K562 (cell line): ENCODE measurements around the gene SPATS2. TPM values are rescaled to one million over a fixed set of nuclear protein-coding genes. Genes with fewer than 3 reads are reported as not detected.

ENCODE experiments used
- ATAC-seq: fragments of 200-7000 bp; cut with Tn5 transposase; 3 replicates; pipeline ENCODE4 v1.9.1; 2020; ENCODE audit warnings: moderate library complexity
- BruUV-seq: library from RNA; stranded (reverse); fragments of 400-500 nt; replicated peaks from 2 replicates; lab custom pipeline; 2021; lab: Mats Ljungman, UMichigan
- CTCF ChIA-PET: fragments of 300-600 bp; formaldehyde crosslinking; extraction: SDS; loops from one replicate; lab custom pipeline; 2021; ENCODE audit warnings: low intra/inter-chr PET ratio; lab: Yijun Ruan, JAX
- POLR2A ChIA-PET: fragments of 300-600, 350-650 bp; sonication (Branson Sonifier 250); formaldehyde crosslinking; extraction: SDS; loops from one replicate; lab custom pipeline; 2021; ENCODE audit warnings: antibody characterized with exemption, inconsistent platforms; lab: Yijun Ruan, JAX
- DNase-seq, 4 experiments: peaks; one replicate each; pipeline versions ENCODE4 v3.0.0 to v3.0.0-alpha.2; 2011 to 2018; ENCODE audit warnings: low spot score in 3 of 4, mixed read lengths in 3 of 4; ENCODE audit errors: extremely low read depth in 1 of 4
- FAIRE-seq: peaks from 2 replicates; lab custom pipeline; 2011; peaks lifted over from hg19 to GRCh38; lab: Jason Lieb, UNC
- H2AFZ ChIP-seq: 2 replicates; pipeline ENCODE4 v1.6.0; 2011; ENCODE audit warnings: low read depth, low read length, control low read depth, inconsistent platforms
- H3K27ac ChIP-seq: fragments of 200-600 bp; 3 replicates; pipeline ENCODE4 v1.8.0; 2011; ENCODE audit warnings: low read depth, mild to moderate bottlenecking, control low read depth, inconsistent platforms, low read length, moderate library complexity, mixed read lengths; ENCODE audit errors: extremely low read depth
- H3K27me3 ChIP-seq, 2 experiments: fragments of 300-600 bp in 1 of 2; 2 replicates in 1 of 2; 3 replicates in 1 of 2; pipeline versions ENCODE4 v1.6.0 to v1.8.0; 2011; ENCODE audit warnings: inconsistent platforms in 2 of 2, low read length in 2 of 2, mild to moderate bottlenecking in 1 of 2, mixed read lengths in 1 of 2, moderate library complexity in 1 of 2; ENCODE audit not compliant: control insufficient read depth in 2 of 2, insufficient read depth in 2 of 2
- H3K36me3 ChIP-seq: fragments of 300-600 bp; 3 replicates; pipeline ENCODE4 v1.8.0; 2011; ENCODE audit warnings: mild to moderate bottlenecking, low read length, inconsistent platforms; ENCODE audit not compliant: control insufficient read depth, insufficient read depth
- H3K4me1 ChIP-seq, 2 experiments: fragments of 200-600 bp in 1 of 2; replicated peaks in 1 of 2; 2 replicates in 1 of 2; 3 replicates in 1 of 2; pipeline versions ENCODE4 v1.5.1 to v1.8.0; 2011; ENCODE audit warnings: inconsistent platforms in 2 of 2, low read length in 2 of 2, mild to moderate bottlenecking in 1 of 2, mixed read lengths in 1 of 2, moderate library complexity in 1 of 2; ENCODE audit not compliant: control insufficient read depth in 2 of 2, insufficient read depth in 2 of 2
- H3K4me2 ChIP-seq: 2 replicates; pipeline ENCODE4 v1.6.1; 2011; ENCODE audit warnings: low read length, control low read depth, inconsistent platforms, mixed read lengths; ENCODE audit not compliant: insufficient read depth
- H3K4me3 ChIP-seq: fragments of 200-600 bp; sonication (generic), shearing (Covaris generic); 2 replicates; pipeline ENCODE4 v1.5.1; 2016; ENCODE audit warnings: control low read depth, inconsistent platforms
- H3K79me2 ChIP-seq: fragments of 200-600 bp; 3 replicates; pipeline ENCODE4 v1.8.0; 2011; ENCODE audit warnings: low read length, inconsistent platforms; ENCODE audit not compliant: control insufficient read depth, insufficient read depth
- H3K9ac ChIP-seq, 2 experiments: 2 replicates each; pipeline versions ENCODE4 v1.6.0 to v1.6.1; 2011; ENCODE audit warnings: low read depth in 2 of 2, low read length in 2 of 2, control low read depth in 1 of 2, inconsistent platforms in 1 of 2, mild to moderate bottlenecking in 1 of 2, mixed read lengths in 1 of 2; ENCODE audit not compliant: insufficient read depth in 1 of 2
- H3K9me1 ChIP-seq: one replicate; pipeline ENCODE4 v1.6.0; 2011; ENCODE audit warnings: inconsistent platforms, mild to moderate bottlenecking, low read length, moderate library complexity; ENCODE audit not compliant: control insufficient read depth, insufficient read depth
- H3K9me3 ChIP-seq: replicated peaks from 2 replicates; pipeline ENCODE4 v1.5.1; 2011; ENCODE audit warnings: low read depth, low read length, inconsistent platforms; ENCODE audit not compliant: control insufficient read depth, insufficient read depth
- H4K20me1 ChIP-seq: replicated peaks from 2 replicates; pipeline ENCODE4 v1.6.1; 2011; ENCODE audit warnings: low read length, inconsistent platforms, mixed read lengths; ENCODE audit not compliant: control insufficient read depth, insufficient read depth
- ARID2 ChIP-seq: fragments of 450-650 bp; IDR thresholded peaks from 2 replicates; pipeline ENCODE4 v1.6.1; 2017; ENCODE audit warnings: antibody characterized with exemption, mild to moderate bottlenecking
- CBX3 ChIP-seq, 2 experiments: IDR thresholded peaks; 1 replicate in 1 of 2; 2 replicates in 1 of 2; pipeline ENCODE4 v1.6.1; 2012; ENCODE audit warnings: inconsistent platforms in 2 of 2, low read length in 2 of 2, borderline replicate concordance in 1 of 2, control low read depth in 1 of 2
- CC2D1A ChIP-seq: fragments of 450-650 bp; IDR thresholded peaks from 2 replicates; pipeline ENCODE4 v1.6.1; 2017; ENCODE audit warnings: mild to moderate bottlenecking
- DACH1 ChIP-seq: fragments of 450-650 bp; IDR thresholded peaks from 2 replicates; pipeline ENCODE4 v1.6.1; 2018; ENCODE audit not compliant: partially characterized antibody
- MTA1 ChIP-seq: fragments of 450-650 bp; IDR thresholded peaks from 2 replicates; pipeline ENCODE4 v1.6.1; 2017; ENCODE audit warnings: borderline replicate concordance
- RAD21 ChIP-seq, 2 experiments: fragments of 250-450 bp in 1 of 2; fragments of 450-650 bp in 1 of 2; sonication (Bioruptor Pico) in 1 of 2; formaldehyde crosslinking in 1 of 2; IDR thresholded peaks in 1 of 2; conservative IDR thresholded peaks in 1 of 2; 2 replicates each; pipeline versions ENCODE4 v1.4.0 to v1.8.0; 2020 to 2022; ENCODE audit warnings: mild to moderate bottlenecking in 2 of 2, moderate library complexity in 1 of 2
- SNIP1 ChIP-seq: fragments of 450-650 bp; IDR thresholded peaks from 2 replicates; pipeline ENCODE4 v1.7.1; 2017; ENCODE audit warnings: low read depth, mild to moderate bottlenecking
- STAG1 ChIP-seq: sonication (generic); formaldehyde crosslinking; IDR thresholded peaks from 2 replicates; pipeline ENCODE4 v1.5.0; 2020; ENCODE audit warnings: missing genetic modification reagents, borderline replicate concordance
- TEAD4 ChIP-seq, 2 experiments: sonication (generic) in 1 of 2; formaldehyde crosslinking in 1 of 2; IDR thresholded peaks; 2 replicates each; pipeline versions ENCODE4 v1.6.1 to v1.8.0; 2012 to 2022; ENCODE audit warnings: borderline replicate concordance in 1 of 2, inconsistent platforms in 1 of 2, low read length in 1 of 2, mild to moderate bottlenecking in 1 of 2, missing genetic modification reagents in 1 of 2
- ZNF384 ChIP-seq: IDR thresholded peaks from 2 replicates; pipeline ENCODE4 v1.6.1; 2012; ENCODE audit warnings: low read depth, low read length, improper control_type of control experiment
- WGBS: fragments of 100-300 bp; shearing (Covaris generic); methylation state at CpG from one replicate; pipeline ENCODE4 v1.1.6; 2016; ENCODE audit warnings: low coverage, mixed read lengths; ENCODE audit not compliant: insufficient coverage; ENCODE audit errors: missing lambda C conversion rate; 5-methylcytosine and 5-hydroxymethylcytosine counted together
- in situ Hi-C: fragments of 300-500 bp; cut with MboI; formaldehyde crosslinking; loops from 4 replicates; pipeline ENCODE4 v1.15.0; 2018; ENCODE audit warnings: inconsistent platforms, mixed read lengths
- intact Hi-C: fragments of 100-400 bp; cut with micrococcal nuclease; formaldehyde crosslinking; loops from 2 replicates; pipeline ENCODE4 v1.14.2; 2022
- polyA plus RNA-seq, 8 experiments: library from polyadenylated mRNA; depleted of rRNA in 4 of 8; stranded (reverse) in 5 of 8; unstranded in 3 of 8; fragments of >200 nt; fragmentation: Nextera tagmentation in 2 of 8; fragmentation: Illumina TruSeq in 1 of 8; extraction: Ambion mirVana in 2 of 8; extraction: Trizol in 1 of 8; gene quantifications; 2 replicates each; pipeline versions ENCODE4 v1.2.1 to v1.2.3, GENCODE V29; 2011 to 2014; ENCODE audit warnings: inconsistent platforms in 1 of 8, missing spikeins in 1 of 8
- total RNA-seq, 7 experiments: library from RNA; depleted of rRNA in 6 of 7; stranded (reverse); fragments of >200 nt in 6 of 7; fragmentation: Illumina TruSeq in 2 of 7; extraction: Trizol in 2 of 7; gene quantifications; 2 replicates each; pipeline versions ENCODE4 v1.2.1 to v1.2.3, GENCODE V29; 2011 to 2021; ENCODE audit warnings: low replicate concordance in 1 of 7
- TF ChIP-seq, protein P1 (sequence below), 2 experiments: fragments of 450-650 bp; formaldehyde crosslinking in 1 of 2; IDR thresholded peaks; 2 replicates each; pipeline versions ENCODE4 v1.4.0 to v1.6.1; 2014 to 2020; ENCODE audit warnings: mild to moderate bottlenecking in 2 of 2, borderline replicate concordance in 1 of 2, low read depth in 1 of 2

SPATS2 gene
- total and polyA plus RNA-seq, 9 of the 15 experiments (the other 6 are each of a cell fraction or from before 2014, with no cell fraction given): 5.4 to 48.2 (median 17.5) TPM

DNA sequence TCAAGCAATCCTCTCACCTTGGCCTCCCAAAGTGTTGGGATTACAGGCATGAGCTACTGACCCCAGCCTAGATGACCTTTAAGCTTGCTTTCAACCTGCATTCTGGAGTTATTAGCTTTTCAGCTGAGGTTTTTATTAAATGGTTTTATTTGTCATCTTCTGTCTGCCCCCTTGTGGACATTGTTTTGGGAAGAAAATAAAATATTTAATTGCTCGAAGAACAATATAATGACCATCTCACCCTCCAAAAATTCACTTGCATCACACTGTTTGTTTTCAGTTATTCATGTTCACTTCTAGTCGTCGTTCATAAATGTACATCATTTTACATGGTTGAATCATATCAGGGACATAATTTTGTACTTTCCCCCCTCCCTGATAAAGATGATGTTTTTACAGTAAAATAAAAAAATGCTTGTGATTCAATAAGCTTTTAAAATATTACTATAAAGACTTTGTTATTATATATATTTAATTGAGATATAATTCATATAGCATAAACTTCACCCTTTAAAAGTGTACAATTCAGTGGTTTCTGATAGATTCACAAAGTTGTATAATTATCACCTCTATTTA is 10.1 kb upstream of the SPATS2 start (continued):
- no peak for TF ChIP-seq MTA1

- CTCF ChIA-PET: interaction anchor here (0.6 to 8.6 kb wide), 6 partner anchors 27 to 222 kb away, joined by 3 to 185 read pairs (median 12); no protein-coding TSS in a partner anchor
- intact Hi-C loops: loop anchor here (1.0 to 10.0 kb wide), 4 partner anchors 156 to 346 kb away; partner anchors contain the start of genes FMNL3 and PRPF40B
- Histone ChIP-seq H3K27me3 (no peaks in the 10 kb centered on the region), H4K20me1 (no peaks in the 10 kb centered on the region), H3K9me1 (no peaks in the 10 kb centered on the region), H2AFZ (peak overlapping the region; percentile 48), H3K9me3 (no peaks in the 10 kb centered on the region), H3K79me2 (no peaks in the 10 kb centered on the region), H3K4me1 (no peaks in the 10 kb centered on the region), H3K9ac (no peak overlapping the region), H3K4me2 (no peak overlapping the region), H3K36me3 (no peaks in the 10 kb centered on the region), H3K27ac (no peak overlapping the region), H3K4me3 (no peak overlapping the region)
- no TSS peak for BruUV-seq
- ATAC-seq (peak; percentile 96), FAIRE-seq (peak; percentile 76), DNase-seq (peak; percentile 69 to 86 (median 72))
- in situ Hi-C loops: no loop called here
- WGBS: 5% methylated on average over 7 of the region's 7 CpGs
- POLR2A ChIA-PET: interaction anchor here (0.6 to 2.7 kb wide), 13 partner anchors 8 to 1204 kb away, joined by 3 to 14 read pairs (median 3); partner anchors contain the start of genes LMBR1L and SPATS2
- TF ChIP-seq SNIP1: no peak
- TF ChIP-seq ZNF384: peak; percentile 98
- TF ChIP-seq, protein P1, sequence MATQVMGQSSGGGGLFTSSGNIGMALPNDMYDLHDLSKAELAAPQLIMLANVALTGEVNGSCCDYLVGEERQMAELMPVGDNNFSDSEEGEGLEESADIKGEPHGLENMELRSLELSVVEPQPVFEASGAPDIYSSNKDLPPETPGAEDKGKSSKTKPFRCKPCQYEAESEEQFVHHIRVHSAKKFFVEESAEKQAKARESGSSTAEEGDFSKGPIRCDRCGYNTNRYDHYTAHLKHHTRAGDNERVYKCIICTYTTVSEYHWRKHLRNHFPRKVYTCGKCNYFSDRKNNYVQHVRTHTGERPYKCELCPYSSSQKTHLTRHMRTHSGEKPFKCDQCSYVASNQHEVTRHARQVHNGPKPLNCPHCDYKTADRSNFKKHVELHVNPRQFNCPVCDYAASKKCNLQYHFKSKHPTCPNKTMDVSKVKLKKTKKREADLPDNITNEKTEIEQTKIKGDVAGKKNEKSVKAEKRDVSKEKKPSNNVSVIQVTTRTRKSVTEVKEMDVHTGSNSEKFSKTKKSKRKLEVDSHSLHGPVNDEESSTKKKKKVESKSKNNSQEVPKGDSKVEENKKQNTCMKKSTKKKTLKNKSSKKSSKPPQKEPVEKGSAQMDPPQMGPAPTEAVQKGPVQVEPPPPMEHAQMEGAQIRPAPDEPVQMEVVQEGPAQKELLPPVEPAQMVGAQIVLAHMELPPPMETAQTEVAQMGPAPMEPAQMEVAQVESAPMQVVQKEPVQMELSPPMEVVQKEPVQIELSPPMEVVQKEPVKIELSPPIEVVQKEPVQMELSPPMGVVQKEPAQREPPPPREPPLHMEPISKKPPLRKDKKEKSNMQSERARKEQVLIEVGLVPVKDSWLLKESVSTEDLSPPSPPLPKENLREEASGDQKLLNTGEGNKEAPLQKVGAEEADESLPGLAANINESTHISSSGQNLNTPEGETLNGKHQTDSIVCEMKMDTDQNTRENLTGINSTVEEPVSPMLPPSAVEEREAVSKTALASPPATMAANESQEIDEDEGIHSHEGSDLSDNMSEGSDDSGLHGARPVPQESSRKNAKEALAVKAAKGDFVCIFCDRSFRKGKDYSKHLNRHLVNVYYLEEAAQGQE (IDR thresholded peaks at IDR 0.05; ENCODE audit: borderline replicate concordance): peak; percentile 94
- TF ChIP-seq, protein P1 (CRISPR knock-in tag; IDR thresholded peaks at IDR 0.05; ENCODE audit: low read depth): no peak
- peak; percentile 98 for TF ChIP-seq RAD21 (CRISPR knock-in tag; conservative IDR thresholded peaks at IDR 0.05 in 1 of 2, IDR thresholded peaks at IDR 0.05 in 1 of 2)
- TF ChIP-seq CBX3 (IDR thresholded peaks at IDR 0.05; ENCODE audit: borderline replicate concordance in 1 of 2, low read length in 2 of 2): 0 out of 3 replicates have a peak, but pooled peaks of 1 of the 2 experiments have one; percentile 16
- peak; percentile 97 for TF ChIP-seq ARID2
- peak; percentile 90 for TF ChIP-seq CC2D1A
- peak; percentile 82; the same call in 1 of the 2 replicates for TF ChIP-seq STAG1 (CRISPR knock-in tag)
- TF ChIP-seq TEAD4 (IDR thresholded peaks at IDR 0.05; ENCODE audit: low read length): 0 out of 2 replicates have a peak, but pooled peaks have one; percentile 31
- no peak for TF ChIP-seq TEAD4 (CRISPR knock-in tag; IDR thresholded peaks at IDR 0.05; ENCODE audit: borderline replicate concordance)
- TF ChIP-seq DACH1: no peak
Observed at GRCh38 chr12:49358483-49359141, 8.7 kb upstream of the SPATS2 start.
